Daoy (cell line): ENCODE measurements around the gene ZBTB40. TPM values are rescaled to one million over a fixed set of nuclear protein-coding genes. Genes with fewer than 3 reads are reported as not detected.

ENCODE experiments used
- total RNA-seq: library from RNA; depleted of rRNA; stranded (reverse); fragments of >200 nt; shearing (Covaris generic); gene quantifications from 2 replicates; pipeline ENCODE4 v1.2.3, GENCODE V29; 2014; rRNA removed

The ZBTB40 gene
- total RNA-seq, 1 experiment from 2014 or later, result 10.7 TPM

Other genes with a start within 250 kb of the ZBTB40 start
- gene EPHA8, start 111.6 kb downstream of the ZBTB40 start, total RNA-seq, result not detected in 2 replicates
- gene C1QA, start 184.8 kb downstream of the ZBTB40 start, total RNA-seq, result not detected in 2 replicates
- gene C1QC, start 191.8 kb downstream of the ZBTB40 start, total RNA-seq, result not detected in 2 replicates
- not detected in 2 replicates for gene C1QB, start 201.4 kb downstream of the ZBTB40 start, total RNA-seq